HG03378 (cell line): ENCODE results near the gene ZNF44.
"Not testable (repeated sequence)": the region's sequence is repeated elsewhere in the genome, so short reads cannot be mapped to it uniquely, and the experiment has no call there.

ENCODE experiments used
- ATAC-seq: cut with Tn5 transposase; IDR thresholded peaks from one replicate; pipeline ENCODE4 v1.9.1; 2021; ENCODE audit warnings: mild to moderate bottlenecking, moderate library complexity; ENCODE audit not compliant: unreplicated experiment

The ZNF44 gene

DNA sequence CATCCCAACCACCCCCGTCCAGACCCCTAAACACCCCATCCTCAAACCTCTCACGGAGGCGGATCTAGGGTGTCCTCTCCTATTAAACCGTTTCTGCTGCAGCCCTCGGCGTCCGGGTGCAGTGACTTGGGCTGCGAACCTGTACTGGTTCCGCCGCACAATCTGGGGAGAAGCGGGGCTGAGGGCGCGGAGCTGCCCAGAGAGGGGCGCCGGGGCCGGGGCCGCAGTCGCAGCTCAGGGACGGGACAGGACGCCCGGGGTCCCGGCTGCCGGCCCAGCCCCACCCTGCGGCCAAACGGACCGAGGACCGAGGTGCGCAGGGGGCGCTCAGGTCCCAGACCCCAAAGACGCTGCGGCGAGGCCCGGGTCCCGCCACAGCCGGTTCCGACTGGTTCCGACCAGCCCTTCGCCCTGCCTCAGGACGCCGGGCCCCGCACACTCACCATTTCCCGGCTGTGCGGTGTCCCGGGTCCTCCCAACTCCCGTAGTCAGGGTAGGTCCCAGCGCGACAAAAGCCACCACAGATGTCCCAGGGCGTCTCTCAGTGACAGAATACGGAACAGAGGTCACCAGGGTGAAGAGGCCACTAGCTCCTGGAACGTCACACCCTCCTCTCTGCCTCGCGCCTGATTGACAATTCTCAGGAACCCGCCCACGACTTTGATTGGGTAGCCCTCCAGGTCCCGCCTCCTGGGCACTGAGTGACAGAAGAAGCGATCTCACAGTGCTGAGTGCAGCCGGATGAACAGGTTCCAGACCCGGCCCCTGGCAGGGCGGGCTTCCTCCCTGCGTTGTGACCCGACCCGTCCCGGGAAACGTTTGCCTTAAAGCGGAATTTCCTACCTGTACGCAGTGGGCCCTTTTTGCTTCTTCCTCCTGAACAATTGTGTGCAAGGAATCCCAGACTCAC lies at the start of gene ZNF44:
TSS of gene ZNF44 (minus strand) at position 635 of the 910 bp plus-strand sequence. CDS start at position 446, 189 bp downstream.
- peak; percentile 88 for ATAC-seq

GRCh38 chr19:12333162-12334159 lies 38.8 kb upstream of the ZNF44 start, which contains the start of gene ZNF563:
TSS of gene ZNF563 (minus strand) at chr19:12333633. CDS start at chr19:12333482, 151 bp downstream.
- ATAC-seq, result peak; percentile 82

GRCh38 chr19:12331211-12331941 lies 36.7 kb upstream of the ZNF44 start:
- ATAC-seq, result no peak

- no peak for ATAC-seq
These were observed 35.7 kb upstream of the ZNF44 start for GRCh38 chr19:12330340-12330739.

DNA sequence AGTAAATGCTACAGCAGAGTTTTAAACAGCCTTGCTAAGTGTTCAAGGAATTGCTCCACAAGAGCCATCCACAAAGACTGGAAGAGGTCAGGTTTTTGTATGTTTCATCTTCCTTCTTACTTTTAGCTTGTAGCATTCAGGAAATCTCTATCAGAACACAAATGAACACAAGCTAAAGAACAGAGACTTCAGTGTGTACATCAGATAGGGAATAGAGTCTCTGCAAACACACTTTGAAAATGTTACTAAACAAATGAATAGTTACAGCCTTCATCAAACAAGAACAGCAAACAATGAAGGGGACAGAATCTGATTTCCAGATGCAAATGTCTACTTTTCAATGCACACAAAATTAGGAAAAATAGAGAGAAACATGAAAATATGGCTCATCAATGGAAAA lies 31.0 kb upstream of the ZNF44 start:
- no peak for ATAC-seq

- no peak for ATAC-seq
These were observed 24.2 kb upstream of the ZNF44 start for GRCh38 chr19:12318782-12319413.

- ATAC-seq, result no peak
These were observed 19.9 kb upstream of the ZNF44 start for GRCh38 chr19:12314553-12314952.

- ATAC-seq, result not testable (repeated sequence)
These were observed 14.2 kb upstream of the ZNF44 start for GRCh38 chr19:12308891-12309290.

GRCh38 chr19:12295191-12295590 lies 508 bp upstream of the ZNF44 start:
- peak; percentile 4 for ATAC-seq

DNA sequence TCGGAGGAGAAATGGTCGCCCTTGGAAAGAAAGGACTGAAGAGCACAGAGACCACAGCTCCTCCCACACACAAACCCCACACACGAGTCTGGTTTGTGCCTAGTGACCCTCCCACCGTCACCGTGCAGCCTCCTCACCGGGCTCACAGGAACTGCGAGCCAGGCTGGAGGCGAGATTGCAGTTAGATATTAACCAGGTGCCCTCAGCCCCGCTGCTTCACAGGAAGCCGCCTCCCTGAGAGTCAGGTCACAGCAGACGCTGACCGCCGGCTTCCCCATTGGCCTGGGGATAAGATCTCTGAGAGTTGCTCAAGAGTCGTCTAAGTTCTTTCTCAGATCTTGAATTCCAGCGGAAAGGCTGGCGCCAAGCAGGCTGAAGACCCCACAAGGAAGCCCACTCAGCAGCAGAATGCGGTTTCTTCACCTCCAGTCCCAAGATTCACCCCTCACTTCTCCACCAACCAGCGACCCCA lies 870 bp downstream of the ZNF44 start:
- peak; percentile 41 for ATAC-seq

DNA sequence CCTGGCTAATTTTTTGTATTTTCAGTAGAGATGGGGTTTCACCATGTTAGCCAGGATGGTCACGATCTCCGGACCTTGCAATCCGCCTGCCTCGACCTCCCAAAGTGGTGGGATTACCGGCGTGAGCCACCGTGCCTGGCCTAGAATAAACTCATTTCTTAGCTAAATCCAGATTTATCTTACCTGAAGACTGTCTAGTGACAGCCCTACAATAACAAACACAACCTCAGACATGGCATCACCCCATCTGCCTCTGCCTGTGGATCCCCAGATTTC lies 5.0 kb downstream of the ZNF44 start:
- ATAC-seq, result no peak

- ATAC-seq, result no peak
These were observed 6.7 kb downstream of the ZNF44 start for GRCh38 chr19:12287958-12288500.

- no peak for ATAC-seq
These were observed 10.1 kb downstream of the ZNF44 start for GRCh38 chr19:12284631-12285030.

DNA sequence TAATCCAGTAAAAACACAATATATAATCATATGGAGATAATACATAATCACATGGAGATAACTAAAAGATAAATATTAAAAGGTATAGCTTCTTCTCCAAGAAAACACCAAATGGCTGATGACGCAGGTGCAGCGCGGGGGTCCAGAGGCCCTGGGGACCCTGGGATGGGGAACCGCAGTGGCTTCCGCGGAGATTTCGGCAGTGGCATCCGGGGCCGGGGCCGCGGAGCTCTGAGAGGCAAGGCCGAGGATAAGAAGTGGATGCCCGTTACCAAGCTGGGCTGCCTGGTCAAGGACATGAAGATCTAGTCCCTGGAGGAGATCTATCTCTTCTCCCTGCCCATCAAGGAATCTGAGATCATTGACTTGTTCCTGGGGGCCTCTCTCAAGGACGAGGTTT lies 10.5 kb downstream of the ZNF44 start:
- no peak for ATAC-seq

GRCh38 chr19:12278713-12279112 lies 16.0 kb downstream of the ZNF44 start:
- no peak for ATAC-seq

DNA sequence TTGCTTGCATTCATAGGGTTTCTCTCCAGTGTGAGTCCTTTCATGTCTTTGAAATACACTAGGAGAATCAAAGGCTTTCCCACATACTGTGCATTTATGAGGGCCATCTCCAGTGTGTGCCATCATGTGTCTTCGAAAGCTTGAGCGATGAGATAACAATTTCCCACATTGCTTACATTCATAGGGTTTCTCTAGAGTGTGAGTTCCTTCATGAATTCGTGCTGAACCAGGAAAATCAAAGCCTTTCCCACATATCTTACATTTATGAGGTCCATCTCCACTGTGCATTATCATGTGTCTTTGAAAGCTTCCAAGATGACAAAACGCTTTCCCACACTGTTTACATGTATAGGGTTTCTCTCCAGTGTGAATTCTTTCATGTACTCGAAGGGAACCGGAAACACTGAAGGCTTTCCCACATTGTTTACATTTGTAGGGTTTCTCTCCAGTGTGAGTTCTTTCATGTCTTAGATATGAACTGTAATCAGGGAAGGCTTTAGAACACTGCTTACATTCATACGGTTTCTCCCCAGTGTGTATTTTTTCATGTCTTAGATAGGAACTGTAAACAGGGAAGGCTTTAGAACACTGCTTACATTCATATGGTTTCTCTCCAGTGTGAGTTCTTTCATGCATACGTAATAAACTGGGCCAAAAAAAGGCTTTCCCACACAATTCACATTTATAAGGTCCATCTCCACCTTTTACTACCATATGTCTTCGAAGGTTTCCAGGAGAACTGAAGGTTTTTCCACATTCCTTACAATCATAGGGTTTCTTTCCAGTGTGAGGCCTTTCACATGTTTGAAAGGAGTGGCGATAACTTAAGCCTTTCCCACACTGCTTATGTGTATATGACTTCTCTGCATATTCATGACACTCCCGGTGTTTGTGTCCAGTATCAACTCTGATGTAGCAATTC lies 21.4 kb downstream of the ZNF44 start:
- no peak for ATAC-seq

GRCh38 chr19:12272386-12272785 lies 22.3 kb downstream of the ZNF44 start:
- ATAC-seq, result no peak

DNA sequence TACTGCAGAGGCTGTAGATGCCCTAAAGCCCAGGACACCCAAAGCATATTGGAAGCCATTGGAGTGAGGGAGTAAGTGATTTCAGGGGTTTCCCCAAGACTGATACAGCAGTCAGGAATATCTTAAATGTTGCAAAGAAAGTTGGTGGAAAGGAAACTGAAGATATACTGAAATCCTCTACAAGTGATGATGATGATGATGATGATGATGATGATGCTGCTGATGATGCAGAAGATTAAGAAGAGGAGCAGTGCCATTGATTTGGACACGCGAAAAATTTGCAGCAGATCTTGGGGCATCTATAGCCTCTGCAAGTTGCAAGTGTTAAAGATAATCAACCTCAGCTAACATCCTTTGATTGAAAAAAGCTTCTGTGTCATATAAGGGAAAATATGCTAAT lies 23.8 kb downstream of the ZNF44 start:
- ATAC-seq, result no peak
